ENCODE data around the gene C5orf58.

C5orf58 gene

DNA sequence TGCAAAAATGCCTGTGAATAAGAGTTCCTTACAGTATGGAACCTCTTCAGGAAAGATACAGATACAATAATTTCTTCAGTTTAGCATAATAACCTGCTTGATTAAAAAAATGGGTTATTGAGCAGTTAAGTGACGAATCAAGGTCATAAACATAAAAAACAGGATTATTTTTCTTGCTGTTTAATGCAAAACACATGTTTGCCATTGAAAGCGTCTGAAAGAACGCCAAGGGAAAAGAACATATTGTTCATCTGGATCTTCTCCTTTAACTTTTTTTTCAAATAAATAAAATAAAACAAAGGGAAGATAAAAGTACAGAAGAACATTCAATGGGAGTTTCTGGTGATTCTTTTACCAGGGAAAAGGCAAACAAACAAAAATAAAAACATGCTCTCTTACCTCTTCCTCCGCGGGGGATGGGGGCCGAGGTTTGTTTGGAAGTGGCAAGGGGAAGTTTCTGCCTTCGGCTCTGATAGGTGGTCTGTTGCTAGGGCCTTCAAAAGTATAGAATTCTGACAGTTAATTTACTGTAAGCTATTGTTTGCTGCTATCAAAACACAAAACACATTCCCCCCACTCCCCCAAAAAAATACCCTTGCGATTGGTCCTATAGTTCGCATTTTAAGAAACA, 20.1 kb downstream of the C5orf58 start:
- no peak overlapping the region for H3K4me3 ChIP-seq (ENCODE audit: low read depth, low read length)

DNA sequence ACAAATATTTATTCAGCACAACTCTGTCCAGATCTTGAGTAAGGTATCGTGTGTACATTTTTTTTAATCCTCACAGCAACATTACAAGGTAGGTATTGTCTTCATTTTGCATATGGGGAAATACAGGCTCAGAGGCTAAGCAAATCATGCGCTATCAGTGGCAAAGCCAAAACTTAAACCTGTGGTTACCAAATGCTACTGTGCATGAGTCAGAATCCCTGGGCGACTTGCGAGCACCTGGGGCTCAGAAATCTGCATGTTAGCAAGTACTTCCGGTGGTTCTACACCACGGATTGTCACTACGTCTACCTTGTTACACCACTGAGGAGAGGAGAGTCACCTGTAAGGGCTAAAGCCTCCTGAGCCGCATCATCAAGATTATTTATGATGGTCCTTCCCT, 21.3 kb downstream of the C5orf58 start:
- H3K4me3 ChIP-seq (ENCODE audit: low read depth, low read length) = no peak overlapping the region

DNA sequence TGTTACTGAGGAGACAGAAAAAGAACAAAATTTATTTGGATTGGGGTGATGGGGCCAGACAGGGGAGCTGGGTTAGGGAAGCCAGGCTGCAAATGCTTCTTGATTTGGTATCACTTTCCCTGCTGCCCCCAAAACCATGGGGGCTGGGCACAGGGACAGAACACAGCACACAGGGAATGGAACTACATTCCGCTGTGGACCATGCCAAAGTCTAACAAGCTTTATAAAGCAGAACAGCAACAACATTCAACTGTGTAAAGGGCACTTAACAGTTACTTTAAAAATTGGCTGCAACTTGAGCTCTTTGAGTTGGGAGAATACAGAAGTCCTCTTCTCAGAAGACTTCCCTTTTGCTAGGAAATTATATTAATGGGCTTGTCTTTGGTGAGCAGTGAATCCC, 23.8 kb downstream of the C5orf58 start:
- no peak overlapping the region for H3K4me3 ChIP-seq (ENCODE audit: low read depth, low read length)

DNA sequence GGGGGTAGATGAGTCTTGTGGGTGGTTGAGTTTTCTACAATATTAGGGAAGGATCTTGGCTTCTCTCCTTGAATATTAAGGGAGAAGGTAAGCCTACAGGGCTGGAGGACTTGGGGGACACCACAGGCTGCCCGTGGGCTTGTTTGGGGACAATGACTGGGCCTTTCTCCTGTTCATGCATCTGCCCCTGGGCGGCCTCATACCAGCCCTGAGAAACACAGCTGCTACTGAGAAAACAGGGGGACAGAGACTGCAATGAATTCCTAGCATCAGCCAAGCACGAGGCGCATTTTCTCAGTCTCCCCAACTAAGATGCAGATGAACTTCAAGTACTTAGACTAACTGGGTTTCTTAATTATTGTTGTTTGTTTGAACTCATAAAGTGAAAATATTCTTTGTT, 24.6 kb downstream of the C5orf58 start:
- no peak overlapping the region for H3K4me3 ChIP-seq (ENCODE audit: low read depth, low read length)

DNA sequence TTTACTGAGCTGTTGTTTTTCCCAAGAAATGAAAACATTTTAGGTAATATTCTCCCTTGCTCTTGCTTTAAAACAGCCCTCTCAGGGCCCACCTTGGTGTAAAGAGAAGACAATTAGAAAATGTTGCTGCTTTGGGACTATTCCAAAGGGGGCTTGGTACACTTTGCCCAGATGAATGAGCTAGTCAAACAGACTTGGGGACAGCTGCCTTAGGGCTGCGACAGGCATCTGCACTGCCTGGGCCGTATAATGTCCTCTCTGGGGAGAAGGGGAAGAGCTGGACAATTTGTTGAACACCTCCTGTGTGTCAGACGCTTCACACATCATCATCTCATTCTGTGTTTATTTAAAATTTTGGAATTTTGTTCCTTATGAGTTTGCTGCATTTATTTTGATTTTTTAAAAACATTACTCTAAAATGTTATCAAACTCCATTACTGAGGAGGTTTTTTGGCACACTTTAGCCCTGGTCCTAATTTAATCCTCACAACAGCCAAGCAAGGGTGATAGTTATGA, 28.8 kb downstream of the C5orf58 start:
- no peak overlapping the region for H3K4me3 ChIP-seq (ENCODE audit: low read depth, low read length)

DNA sequence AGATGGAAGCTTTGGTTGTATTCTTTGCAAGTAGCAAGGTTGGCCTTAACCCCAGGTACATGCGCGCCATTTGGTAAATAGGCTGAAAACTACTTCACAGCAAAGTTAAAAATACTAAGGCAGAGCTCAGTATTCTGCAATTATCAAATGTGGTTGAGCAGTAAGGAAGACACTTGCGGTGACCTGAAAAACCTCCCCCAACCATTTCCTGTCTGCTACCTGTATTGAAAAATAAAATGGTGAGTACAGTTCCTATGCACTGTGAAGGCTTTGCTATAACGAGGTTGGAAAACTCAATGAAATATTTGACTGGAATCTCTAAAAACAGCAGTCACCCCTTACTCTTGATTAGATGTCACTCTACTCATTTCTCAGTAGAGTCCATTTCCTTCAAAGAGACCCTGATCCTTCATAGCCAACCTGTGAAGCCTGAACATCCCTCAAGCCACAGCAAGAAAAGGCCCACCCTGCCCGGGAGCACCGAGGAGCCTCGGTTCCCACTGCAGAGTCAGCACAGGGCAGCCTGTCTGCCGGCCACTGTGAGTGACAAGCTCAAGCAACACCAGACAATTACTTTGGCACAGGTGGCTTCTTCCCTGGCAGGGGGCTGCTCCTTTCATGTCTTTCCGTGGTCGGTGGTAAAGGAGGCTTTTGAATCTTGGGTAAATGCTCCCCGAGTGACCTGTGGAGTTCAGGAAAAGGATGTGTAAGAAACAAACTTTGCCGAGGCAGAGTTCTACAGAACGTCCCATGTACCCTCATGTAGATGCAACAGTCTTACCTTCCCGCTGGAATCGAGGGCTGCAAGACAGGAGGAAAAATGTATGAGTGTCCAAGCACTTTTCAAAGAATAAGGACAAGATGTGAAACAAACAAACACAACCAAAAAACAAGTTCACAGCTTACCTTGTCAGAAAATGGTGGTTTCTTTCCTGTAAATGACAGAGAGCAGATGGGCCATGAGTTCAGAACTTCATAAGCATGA, 29.6 kb downstream of the C5orf58 start:
- H3K4me3 ChIP-seq (ENCODE audit: low read depth, low read length) = no peak overlapping the region

DNA sequence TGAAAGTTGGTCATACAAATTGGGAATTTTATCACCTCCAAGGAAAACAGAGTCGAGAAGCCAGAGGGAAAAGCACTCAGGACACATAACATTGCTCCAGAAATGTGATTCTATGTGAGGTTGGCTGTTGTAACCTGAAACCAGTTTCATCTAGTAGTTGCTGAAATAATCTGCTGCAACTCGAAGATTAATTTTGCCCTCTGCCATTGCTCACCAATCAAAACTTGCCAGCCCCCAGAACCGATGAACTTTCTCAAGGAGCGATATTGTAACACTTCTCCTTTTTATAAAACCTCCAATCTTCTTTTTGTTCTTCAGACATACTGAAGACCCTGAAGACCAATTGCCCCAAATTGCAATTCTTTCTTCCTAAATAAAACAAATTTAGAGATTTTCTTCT, 31.1 kb downstream of the C5orf58 start:
- no peak overlapping the region for H3K4me3 ChIP-seq (ENCODE audit: low read depth, low read length)

DNA sequence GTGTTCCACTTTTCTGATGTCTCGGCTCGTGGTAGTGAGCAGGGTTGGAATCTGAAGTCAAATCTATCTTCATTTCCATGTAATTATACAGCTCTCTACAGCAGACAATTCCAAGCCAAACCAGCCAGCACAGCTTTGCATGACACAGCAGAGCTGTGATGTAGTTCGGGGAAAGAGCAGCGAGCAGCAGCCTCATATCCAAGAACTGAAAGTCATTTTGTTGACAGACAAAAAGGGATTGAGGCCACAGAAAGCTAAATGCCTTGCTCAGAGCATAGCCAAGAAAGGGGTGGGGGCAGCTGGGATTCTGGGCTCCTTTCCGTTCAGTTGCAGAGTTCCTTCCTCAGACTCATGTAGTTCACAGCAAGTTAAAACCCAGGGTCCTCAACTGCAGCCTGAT, 32.7 kb downstream of the C5orf58 start:
- no peak overlapping the region for H3K4me3 ChIP-seq (ENCODE audit: low read depth, low read length)

DNA sequence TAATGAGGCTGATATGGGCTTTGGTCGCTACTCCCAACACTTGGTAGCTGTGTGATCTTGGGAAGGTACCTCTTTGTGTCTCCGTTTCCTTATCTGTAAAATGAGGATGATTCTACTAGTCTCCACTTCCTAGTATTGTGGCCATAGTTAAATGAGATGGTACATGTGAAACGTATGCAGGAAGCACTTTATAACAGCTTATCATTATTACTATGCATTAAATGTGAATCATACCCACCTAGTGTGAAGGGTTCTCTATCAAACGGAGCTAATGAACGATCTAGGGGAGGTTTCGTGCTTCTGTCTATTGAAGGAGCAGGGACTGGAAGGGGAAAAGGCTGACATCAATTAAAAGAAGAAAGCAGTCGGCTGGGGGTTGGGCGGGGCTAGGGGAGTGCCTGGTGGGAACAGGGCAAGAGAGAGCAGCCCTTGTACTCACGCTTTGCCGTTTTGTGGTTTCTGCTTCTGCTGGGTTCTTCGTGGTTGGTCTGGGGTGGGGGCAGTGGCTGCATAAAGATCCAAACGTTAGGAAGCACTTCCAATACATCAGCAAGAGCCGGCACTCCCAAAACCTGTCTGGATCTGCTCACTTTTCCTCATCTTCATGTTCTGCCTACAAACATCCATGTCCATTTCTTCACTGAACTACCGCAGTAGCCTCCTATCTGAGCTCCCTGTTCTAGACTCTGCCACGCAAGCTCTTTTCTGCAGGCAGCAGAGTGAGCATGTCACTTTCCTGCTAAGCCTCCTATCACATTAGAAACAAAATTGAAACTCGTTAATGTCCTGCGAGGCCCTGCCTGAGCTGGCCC, 34.0 kb downstream of the C5orf58 start:
- H3K4me3 ChIP-seq (ENCODE audit: low read depth, low read length) = no peak overlapping the region

DNA sequence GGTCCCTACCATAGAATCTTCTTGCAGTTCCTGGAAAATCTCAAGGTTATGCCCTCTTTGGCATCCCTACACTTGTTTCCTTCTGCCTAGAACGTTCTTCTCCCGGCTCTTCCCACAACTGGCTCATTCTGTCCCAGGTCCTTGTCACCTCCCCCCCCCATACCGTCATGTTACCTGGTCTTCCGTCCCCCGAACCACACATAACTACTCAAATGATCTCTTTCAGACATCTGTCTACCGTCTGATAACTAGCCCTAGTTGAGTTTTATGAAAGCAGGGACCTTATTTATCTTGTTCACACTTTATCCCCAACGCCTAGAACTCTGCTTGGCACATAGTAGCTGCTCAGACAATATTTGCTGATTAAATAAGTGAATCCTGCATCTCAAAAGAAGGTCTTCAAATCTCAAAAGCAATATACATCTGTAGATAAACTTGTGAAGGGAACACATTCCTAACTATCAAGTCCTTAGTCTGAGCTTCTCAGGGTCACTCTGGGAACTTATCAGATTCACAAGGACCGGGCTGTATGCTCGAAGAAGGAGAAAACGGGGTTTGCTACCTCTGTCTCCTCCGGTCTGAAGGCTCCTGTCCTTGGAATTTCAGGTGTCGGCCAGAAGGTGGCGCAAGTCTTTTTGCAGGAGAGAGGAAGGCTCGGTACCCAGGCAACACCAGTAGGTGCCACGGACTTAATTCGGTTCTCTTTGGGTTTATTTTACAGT, 34.8 kb downstream of the C5orf58 start:
- no peak overlapping the region for H3K4me3 ChIP-seq (ENCODE audit: low read depth, low read length)

DNA sequence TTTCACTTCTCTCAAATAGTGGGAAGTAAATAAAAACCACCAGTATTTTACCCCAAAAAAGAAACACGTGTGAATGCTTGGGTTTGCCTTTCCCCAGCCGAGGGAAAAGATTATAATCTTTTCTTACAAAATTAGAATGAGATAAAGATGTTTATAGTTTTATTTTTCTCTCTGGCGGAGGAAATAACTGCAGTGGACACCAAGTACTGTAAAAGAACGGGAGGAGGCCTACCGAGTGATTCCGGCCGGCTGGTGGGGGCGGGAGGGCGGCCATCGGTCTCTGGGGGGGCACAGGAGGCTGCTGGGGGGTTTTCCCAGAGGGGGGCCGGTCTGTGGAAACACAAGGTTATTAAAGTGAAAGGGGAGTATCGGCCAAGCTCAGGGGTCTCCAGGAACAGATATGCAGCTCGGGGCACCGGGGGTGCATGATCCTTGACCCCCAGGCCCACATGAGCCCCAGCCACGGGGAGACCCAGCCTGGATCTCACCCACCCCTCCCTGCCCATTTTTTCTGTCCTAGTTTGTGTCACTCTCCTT, 35.4 kb downstream of the C5orf58 start:
- no peak overlapping the region for H3K4me3 ChIP-seq (ENCODE audit: low read depth, low read length)

DNA sequence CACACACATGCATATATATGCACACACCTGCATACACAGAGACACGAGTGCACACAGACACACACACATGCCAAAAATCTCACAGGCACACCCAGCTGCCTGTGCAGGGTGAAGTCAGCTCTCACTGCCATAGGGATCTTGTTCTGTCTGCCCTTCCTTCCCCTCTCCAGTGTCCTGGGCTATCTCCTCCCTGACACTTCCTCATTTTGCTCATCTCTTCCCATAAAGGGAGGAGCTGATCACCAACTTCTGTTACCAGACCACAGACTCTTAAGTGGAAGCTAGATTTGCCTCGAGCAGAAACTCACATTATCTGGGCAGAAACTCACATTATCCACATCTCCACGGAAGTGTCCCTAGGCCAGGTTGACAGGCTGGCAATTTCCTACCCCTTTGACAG, 36.1 kb downstream of the C5orf58 start:
- H3K4me3 ChIP-seq (ENCODE audit: low read depth, low read length) = no peak overlapping the region

DNA sequence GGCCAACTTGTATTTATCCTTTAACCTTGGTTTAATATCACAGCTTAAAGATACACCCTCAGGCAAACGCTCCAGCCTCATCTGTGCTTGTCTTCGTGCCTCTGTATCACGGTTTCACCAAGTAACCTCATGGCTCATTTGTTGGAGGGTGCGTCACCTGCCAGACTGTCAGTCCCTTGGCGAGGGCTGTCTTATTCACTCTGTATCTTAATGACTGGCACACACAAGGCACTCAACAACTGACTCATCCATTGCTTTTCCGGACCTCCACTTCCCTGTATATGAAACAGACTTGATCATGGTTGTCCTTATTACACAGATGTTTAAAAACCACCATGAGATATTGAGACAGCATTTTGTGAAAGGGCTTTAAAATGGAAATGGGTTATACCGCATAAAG, 36.8 kb downstream of the C5orf58 start:
- no peak overlapping the region for H3K4me3 ChIP-seq (ENCODE audit: low read depth, low read length)

DNA sequence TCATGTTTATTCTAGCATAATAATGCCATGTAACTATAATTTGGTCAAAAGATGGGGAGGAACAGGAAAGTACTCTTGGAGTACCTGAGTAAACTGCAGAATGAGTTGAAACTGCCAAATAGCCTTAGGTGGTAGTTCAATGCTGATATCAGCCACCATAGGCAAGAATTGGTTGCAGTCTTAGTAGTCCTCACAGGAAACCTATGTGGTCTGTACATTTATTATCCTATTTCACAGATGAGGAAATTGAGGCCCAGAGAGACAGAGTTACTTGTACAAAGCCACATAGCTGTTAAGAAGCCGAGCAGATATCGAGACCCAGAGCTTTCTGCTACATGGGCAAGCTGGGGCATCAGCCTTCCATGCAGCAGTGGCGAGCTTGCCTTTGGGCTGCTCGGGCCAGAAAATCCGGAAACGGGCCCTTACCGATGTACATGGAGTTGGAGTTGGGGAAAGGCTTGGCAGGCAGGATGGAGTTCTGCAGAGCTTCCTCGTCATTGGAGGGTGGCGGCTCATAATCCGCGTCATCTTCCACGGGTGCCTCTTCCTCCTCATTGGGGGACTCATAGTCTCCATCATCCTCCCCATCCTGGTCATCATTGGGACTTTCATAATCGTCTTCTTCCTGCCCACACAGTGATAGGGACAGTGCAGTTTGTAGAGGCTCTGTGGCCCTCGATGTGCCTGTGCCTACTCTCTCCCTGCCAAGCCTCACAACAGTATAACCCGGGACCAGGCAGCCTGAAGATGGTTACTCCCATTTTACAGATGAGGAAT, 37.7 kb downstream of the C5orf58 start:
- no peak overlapping the region for H3K4me3 ChIP-seq (ENCODE audit: low read depth, low read length)

DNA sequence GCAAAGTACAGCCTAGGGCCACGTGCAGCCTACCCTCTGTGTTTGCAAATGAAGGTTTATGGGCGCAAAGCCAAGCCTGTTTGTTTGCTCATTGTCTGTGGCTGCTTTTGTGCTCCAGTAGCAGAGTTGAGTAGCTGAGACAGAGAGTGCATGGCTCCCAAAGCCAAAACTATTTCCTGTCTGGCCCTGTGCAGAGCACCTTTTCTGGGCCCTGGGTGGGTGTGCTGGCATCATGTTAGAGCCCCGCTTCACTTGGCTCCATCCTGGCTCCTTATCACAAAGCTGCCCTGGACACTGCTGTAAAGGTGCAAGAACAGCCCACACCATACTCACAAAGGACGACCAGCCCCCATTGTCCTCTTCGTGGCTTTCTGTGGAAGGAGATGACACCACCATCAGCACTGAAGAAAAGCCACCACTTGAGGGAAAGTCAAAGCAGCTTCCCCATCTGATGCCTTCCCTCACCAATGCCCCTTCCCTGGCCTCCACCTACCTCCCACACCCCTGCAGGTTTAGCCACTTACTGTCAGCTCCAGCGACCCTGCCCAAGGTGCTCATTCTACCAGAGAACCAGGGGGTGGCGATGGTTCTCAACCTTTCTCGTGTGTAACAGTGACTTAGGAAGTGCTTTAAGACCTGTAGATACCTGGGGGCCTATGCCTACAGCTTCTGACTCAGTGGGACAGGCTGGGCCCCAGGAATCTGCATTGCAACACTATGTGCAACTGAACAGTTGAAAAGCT, 41.4 kb downstream of the C5orf58 start:
- no peak overlapping the region for H3K4me3 ChIP-seq (ENCODE audit: low read depth, low read length)

DNA sequence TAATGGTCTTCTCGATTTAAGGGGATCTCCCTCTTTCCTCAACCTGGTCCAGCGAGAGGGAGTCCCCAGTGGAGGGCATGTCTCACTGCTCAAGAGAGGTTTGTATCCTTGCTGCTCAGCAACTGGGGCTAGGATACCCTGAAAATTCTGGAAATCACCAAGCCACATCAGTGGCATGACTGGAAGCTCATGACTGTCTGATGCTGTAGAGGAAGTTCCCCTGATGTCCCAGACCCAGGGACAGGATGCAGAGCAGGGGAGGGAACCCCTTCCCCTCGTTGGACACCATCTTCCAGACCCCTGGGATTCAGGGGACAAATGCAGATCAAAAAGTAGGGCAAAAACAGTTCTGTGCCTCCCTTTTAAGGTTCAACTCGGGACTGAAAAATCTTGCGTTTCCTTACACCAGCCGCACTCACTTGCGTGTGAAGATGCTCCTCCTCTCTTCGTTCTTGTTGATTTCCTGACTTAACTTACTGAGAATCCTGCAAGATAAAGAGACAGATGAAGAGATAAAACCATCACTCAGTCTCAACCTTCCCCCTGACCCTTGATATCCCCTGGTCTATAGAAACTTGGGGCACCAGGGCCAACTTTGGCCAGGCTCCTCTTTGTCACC, 42.7 kb downstream of the C5orf58 start:
- no peak overlapping the region for H3K4me3 ChIP-seq (ENCODE audit: low read depth, low read length)

DNA sequence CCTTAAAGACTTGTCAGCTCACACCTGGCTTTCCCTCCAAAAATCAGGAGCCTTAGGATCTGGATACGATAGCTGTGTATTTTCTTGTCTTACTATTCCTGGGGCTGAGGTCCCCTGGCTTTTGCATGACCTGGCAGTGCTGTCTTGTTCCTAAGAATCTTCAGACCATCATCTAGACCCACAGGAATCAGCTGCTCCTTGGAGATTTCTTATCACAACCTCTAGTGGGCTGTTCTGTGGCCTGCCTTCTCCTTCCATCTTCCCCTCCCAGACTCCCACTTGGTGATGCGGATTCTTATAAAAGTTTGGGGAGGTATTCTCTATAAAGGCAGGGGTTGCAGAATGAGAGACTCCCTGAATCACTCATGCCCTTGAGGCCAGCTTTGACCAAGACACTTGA, 43.4 kb downstream of the C5orf58 start:
- no peak overlapping the region for H3K4me3 ChIP-seq (ENCODE audit: low read depth, low read length)

DNA sequence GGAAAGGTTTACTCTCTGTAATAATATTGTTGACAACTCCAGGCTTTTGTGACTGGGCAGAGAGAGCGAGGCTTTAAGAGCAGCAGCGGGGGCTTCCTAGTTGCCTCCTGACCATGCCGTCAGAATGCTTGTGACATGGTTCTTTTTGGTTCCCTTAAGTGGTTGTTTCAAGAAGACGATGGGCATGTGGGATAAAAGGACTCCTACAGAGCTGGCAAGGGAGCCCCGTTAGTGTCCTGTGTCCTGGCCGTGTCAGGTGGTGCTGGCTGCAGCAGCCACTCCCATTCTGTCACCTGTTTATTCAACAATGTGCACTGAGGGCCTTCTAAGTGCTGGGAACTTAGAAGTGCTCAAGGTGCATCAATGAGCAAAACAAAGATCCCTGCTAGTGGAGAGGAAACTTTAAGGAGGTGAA, 45.1 kb downstream of the C5orf58 start:
- no peak overlapping the region for H3K4me3 ChIP-seq (ENCODE audit: low read depth, low read length)
